ENCODE data around the gene GBE1. TPM values are rescaled to one million over a fixed set of nuclear protein-coding genes. Genes with fewer than 3 reads are reported as not detected.
"Not testable (repeated sequence)": the region's sequence is repeated elsewhere in the genome, so short reads cannot be mapped to it uniquely, and the experiment has no call there.

Gene GBE1
- total RNA-seq, 2 donors from 2014 or later: 9.6 to 15.8 TPM

DNA sequence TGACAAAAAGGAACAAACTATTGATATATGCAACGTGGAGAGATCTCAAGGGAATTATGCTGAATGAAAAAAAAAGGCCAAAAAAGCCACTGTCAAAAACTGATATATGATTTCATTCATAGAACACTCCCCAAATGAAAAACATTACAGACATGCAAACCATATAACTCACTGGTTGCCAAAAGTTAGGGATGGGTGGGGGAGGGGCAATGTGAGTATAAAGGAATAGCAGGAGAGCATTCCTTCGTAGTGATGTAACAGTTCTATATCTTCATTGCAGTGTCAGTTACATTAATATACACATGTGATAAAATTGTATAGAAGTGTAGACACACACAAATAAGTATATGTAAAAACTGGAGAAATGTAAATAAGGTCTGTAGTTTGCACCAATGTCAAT lies 12.2 kb downstream of the GBE1 start:
- H3K27ac ChIP-seq: no peak overlapping the region
- no peak for ATAC-seq
- H3K4me1 ChIP-seq: peaks cover 8% of the 10 kb centered on the region
- intact Hi-C loops (cut with DNase I): no loop called here
- H3K4me3 ChIP-seq: no peak overlapping the region
- no peaks in the 10 kb centered on the region for H3K9me3 ChIP-seq
- H3K36me3 ChIP-seq (replicated peaks in 1 of 2; ENCODE audit: insufficient read depth in 1 of 2, low read depth in 2 of 2): no peaks in the 10 kb centered on the region
- DNase-seq: no peak
- TF ChIP-seq CTCF (IDR thresholded peaks at IDR 0.05) (no peak), POLR2A (IDR thresholded peaks at IDR 0.05) (no peak)
- WGBS, 2 donors: 90 to 93% methylated on average over 2 of the region's 2 CpGs
- no peaks in the 10 kb centered on the region for H3K27me3 ChIP-seq

DNA sequence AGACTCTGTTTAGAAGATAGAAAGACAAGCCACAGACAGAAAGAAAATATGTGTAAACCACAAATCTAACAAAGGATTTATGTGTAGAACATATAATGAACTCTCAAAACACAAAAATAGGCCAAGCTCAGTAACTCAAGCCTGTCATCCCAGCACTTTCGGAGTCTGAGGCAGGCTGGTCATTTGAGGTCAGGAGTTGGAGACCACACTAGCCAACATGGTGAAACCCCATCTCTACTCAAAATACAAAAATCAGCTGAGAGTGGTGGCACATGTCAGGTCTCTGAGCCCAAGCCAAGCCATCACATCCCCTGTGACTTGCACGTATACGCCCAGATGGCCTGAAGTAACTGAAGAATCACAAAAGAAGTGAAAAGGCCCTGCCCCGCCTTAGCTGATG lies 14.2 kb downstream of the GBE1 start:
- ATAC-seq; DNase-seq; intact Hi-C loops (cut with DNase I); H3K27ac ChIP-seq; H3K9me3 ChIP-seq; H3K4me3 ChIP-seq; H3K27me3 ChIP-seq; H3K36me3 ChIP-seq (replicated peaks in 1 of 2; ENCODE audit: insufficient read depth in 1 of 2, low read depth in 2 of 2): not testable (repeated sequence)
- H3K4me1 ChIP-seq: peaks cover 24% of the 10 kb centered on the region
- WGBS, 2 donors: 94% methylated on average over 4 of the region's 4 CpGs

GRCh38 chr3:81744366-81744765 lies 17.1 kb downstream of the GBE1 start:
- Histone ChIP-seq H3K27ac (peak overlapping the region in 2 of 4 donors; percentile 18 to 22), H3K4me1 (peaks cover 24% of the 10 kb centered on the region), H3K4me3 (no peak overlapping the region), H3K36me3 (replicated peaks in 1 of 2; ENCODE audit: insufficient read depth in 1 of 2, low read depth in 2 of 2) (no peaks in the 10 kb centered on the region), H3K9me3 (no peaks in the 10 kb centered on the region), H3K27me3 (no peaks in the 10 kb centered on the region)
- ATAC-seq: peak; percentile 81
- TF ChIP-seq CTCF (IDR thresholded peaks at IDR 0.05): no peak
- no peak for TF ChIP-seq POLR2A (IDR thresholded peaks at IDR 0.05)
- intact Hi-C loops (cut with DNase I): no loop called here
- peak in 1 of 4 donors; percentile 14 for DNase-seq

GRCh38 chr3:81743096-81744025 lies 18.1 kb downstream of the GBE1 start:
- no peak for TF ChIP-seq POLR2A (IDR thresholded peaks at IDR 0.05)
- TF ChIP-seq CTCF (IDR thresholded peaks at IDR 0.05): no peak
- peaks cover 24% of the 10 kb centered on the region for H3K4me1 ChIP-seq
- ATAC-seq (peak; percentile 77), DNase-seq (peak; percentile 40 to 70 (median 50))
- H3K36me3 ChIP-seq (replicated peaks in 1 of 2; ENCODE audit: insufficient read depth in 1 of 2, low read depth in 2 of 2): no peaks in the 10 kb centered on the region
- intact Hi-C loops (cut with DNase I): no loop called here
- H3K9me3 ChIP-seq: no peaks in the 10 kb centered on the region
- H3K27ac ChIP-seq: peak overlapping the region in 3 of 4 donors; percentile 18 to 38 (median 22)
- no peak overlapping the region for H3K4me3 ChIP-seq
- WGBS, 2 donors: 33 to 41% methylated on average over 5 of the region's 5 CpGs
- H3K27me3 ChIP-seq: no peaks in the 10 kb centered on the region

DNA sequence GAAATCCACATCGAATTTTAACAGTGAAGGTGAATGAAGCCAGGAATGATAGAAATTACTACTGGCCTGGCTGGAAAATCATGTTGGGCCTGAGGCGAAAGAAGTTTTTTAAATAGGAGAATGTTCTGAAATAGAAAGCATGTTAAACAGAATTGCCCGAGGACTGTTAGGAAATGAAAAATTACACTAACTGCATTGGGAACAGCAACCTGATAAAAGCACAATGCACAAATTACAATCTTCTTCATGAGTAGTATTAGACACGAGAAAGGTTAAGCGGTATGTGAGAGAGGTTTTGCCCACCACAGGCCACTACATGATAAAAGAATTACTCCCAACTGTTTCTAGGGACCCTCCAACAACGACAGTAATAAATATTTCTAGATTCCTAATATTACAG lies 18.9 kb downstream of the GBE1 start:
- Histone ChIP-seq H3K4me1 (peaks cover 24% of the 10 kb centered on the region), H3K27ac (no peak overlapping the region), H3K36me3 (replicated peaks in 1 of 2; ENCODE audit: insufficient read depth in 1 of 2, low read depth in 2 of 2) (no peaks in the 10 kb centered on the region), H3K27me3 (no peaks in the 10 kb centered on the region), H3K4me3 (no peak overlapping the region), H3K9me3 (no peaks in the 10 kb centered on the region)
- DNase-seq (no peak), ATAC-seq (no peak)
- intact Hi-C loops (cut with DNase I): no loop called here
- 81 to 90% methylated on average over 6 of the region's 6 CpGs for WGBS, 2 donors
- TF ChIP-seq POLR2A (IDR thresholded peaks at IDR 0.05) (no peak), CTCF (IDR thresholded peaks at IDR 0.05) (no peak)

All from body of pancreas (tissue), 4 donors.